HG02763 (cell line): ENCODE results near the gene CLEC18A.
"Not testable (repeated sequence)": the region's sequence is repeated elsewhere in the genome, so short reads cannot be mapped to it uniquely, and the experiment has no call there.

Experiments
- ATAC-seq: cut with Tn5 transposase; IDR thresholded peaks from one replicate; pipeline ENCODE4 v1.9.1; 2021; ENCODE audit warnings: mild to moderate bottlenecking, moderate library complexity; ENCODE audit not compliant: unreplicated experiment

Gene CLEC18A

DNA sequence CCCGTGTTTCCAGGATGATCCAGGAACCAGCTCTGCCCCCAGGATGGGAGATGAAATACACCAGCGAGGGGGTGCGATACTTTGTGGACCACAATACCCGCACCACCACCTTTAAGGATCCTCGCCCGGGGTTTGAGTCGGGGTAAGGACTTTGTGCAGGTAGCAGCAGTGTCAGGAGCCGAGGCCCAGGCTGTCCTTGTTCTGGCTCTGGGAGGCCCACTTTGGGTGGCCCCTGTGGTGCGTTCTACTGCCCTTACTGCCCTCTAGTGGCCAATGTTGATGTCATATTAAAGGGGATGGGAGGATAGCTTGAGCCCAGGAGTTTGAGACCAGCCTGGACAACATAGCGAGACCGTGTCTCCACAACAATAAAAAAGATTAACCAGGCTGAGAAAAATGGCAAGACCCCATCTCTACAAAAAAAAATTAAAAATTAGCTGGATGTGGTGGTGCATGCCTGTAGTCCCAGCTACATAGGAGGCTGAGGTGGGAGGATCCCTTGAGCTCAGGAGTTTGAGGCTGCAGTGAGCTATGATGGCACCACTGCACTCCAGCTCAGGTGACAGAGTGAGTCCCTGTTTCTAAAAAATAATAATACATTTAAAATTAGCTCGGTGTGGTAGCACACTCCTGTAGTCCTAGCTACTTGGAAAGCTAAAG lies 20.9 kb upstream of the CLEC18A start:
- ATAC-seq, result no peak

DNA sequence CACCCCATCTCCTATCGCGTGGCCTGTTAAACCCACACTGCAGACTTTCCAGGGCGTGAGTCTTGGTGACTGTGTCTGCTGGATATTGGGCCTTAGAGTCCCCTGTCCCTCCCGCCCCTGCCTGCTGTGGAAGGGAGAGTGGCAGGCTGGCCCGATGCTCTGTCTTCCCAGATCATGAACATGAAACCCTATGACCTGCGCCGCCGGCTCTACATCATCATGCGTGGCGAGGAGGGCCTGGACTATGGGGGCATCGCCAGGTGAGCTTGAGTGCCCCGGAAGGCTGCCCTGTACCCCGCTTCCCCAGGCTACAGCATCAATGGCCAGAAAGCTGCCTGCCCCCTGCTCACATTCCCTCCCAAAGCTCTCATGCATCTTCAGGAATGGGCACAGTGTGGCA lies 19.5 kb upstream of the CLEC18A start:
- ATAC-seq, result no peak

DNA sequence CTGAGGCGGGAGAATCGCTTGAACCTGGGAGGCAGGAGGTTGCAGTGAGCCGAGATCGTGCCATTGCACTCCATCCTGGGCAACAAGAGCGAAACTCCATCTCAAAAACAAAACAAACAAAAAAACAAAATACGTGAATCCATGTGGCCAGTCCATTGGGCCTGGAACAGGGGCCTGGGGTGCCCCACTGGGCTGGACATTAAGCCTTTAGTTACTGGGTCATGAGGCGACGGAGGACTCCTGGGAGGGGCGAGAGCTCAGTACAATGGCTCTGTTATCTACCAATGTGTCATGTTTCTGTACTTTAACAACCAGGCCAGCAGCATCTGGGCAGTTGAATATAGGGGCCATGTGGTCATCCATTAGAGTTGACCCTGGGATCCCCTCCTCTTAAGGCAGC lies 18.9 kb upstream of the CLEC18A start:
- no peak for ATAC-seq

DNA sequence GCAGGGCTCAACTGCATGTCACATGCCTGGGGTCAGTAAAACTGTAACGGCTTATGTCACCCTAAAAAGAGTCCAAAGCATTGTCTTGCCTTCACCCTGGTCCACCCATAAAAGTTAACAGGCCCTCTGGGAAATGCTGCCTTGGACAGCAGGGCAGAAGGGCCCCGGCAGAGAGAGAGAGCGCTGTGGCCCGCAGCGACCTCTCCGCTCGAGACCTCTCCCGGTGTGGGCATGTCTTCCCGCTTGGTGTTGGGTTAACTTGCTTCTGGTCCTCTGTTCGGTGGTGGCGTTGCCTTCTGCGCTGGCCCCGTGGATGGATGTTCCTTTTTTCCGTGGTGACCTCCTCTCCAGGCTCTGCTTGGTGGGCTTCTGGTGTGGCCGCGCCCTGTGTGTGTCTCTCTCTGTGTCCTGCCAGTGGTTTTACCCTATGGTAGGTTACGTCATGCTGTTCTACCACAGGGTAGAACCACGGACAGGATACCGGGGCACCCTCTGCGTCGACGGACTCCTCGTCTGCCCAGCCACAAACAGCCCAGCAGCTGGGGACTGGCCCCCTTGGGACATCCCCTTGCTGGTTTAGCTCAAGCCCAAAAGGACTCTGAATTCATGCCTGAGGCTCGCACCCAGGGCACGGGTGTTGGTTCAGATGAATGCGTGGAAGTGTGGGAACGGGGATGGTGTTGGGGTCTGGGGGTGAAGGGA lies 18.3 kb upstream of the CLEC18A start:
- no peak for ATAC-seq

DNA sequence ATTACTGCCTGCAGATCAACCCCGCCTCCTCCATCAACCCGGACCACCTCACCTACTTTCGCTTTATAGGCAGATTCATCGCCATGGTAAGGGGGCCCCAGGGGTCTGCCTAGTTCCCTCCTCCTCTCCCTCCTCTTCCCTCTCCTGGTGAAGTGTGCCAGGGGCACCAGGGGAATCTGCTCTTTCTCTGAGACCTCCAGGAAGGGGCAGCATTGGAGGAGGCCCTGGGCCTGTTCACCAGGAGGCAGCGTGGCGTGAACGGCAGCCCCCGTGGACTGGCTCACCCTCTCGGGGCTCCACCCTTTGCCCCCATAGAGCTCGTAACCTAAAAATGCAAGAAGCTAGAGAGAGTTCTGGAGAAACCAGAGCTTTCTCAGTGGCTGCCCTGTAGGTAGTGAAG lies 17.1 kb upstream of the CLEC18A start:
- no peak for ATAC-seq

DNA sequence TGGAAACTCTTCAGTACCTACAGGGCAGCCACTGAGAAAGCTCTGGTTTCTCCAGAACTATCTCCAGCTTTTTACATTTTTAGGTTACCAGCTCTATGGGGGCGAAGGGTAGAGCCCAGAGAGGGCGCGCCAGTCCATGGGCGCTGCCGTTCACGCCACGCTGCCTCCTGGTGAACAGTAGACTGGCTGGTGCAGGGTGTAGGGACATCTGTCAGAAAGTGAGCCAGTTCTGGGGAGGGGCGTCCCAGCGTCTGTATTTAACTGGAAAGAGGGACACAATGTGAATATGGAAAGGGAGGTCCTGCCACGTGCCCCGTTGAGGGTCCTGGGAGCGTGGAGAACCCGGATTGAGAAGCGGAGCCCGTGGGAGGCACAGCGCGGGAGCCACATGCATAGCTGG lies 16.4 kb upstream of the CLEC18A start:
- no peak for ATAC-seq

DNA sequence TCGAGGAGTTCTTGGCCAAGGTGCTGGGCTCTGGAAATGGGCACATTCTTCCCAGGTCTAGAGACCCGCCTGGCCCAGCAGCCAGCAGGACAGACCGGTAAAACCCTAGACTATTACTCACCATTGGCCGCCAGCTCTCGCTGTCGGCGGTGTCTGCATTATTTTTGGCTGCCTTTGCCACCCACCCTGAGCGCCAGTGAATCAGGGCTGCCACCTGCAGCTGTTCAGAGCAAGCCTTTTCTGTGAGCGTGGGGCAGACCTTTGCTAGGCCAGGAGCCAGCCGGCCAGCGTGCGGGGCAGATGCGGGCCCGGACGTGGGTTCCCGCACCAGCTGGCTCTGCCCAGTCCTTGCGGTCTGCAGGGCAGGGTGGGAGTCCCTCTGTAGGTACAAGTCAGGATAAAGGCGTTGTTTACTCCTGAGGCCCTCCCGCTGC lies 15.8 kb upstream of the CLEC18A start:
- no peak for ATAC-seq

DNA sequence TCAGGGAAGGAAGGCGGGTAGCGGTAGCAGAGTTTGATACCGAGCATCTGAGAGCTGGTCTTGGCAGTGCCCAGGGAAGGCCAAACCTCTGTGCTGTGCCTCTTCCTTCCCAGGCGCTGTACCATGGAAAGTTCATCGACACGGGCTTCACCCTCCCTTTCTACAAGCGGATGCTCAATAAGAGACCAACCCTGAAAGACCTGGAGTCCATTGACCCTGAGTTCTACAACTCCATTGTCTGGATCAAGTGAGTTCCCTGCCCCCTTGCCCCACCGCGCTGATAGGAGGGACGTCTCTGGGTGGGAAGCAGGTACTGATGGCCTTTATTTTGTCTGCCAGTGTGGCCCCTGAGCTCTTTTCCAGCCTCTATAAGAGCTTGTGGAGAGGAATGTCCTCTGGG lies 15.4 kb upstream of the CLEC18A start:
- ATAC-seq, result no peak

DNA sequence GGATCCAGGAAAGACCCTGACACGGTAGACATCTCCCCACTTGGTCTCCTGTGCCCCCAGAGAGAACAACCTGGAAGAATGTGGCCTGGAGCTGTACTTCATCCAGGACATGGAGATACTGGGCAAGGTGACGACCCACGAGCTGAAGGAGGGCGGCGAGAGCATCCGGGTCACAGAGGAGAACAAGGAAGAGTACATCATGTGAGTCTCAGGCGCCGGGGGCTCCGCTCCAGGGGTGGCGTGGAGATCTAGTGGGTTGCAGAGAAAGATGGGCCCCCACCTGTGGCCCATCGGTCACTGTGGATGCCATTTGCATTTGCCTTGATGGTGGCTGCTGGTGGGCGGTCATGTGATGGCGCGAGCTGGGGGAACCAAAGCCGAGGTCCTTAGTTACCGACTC lies 14.9 kb upstream of the CLEC18A start:
- ATAC-seq, result no peak

DNA sequence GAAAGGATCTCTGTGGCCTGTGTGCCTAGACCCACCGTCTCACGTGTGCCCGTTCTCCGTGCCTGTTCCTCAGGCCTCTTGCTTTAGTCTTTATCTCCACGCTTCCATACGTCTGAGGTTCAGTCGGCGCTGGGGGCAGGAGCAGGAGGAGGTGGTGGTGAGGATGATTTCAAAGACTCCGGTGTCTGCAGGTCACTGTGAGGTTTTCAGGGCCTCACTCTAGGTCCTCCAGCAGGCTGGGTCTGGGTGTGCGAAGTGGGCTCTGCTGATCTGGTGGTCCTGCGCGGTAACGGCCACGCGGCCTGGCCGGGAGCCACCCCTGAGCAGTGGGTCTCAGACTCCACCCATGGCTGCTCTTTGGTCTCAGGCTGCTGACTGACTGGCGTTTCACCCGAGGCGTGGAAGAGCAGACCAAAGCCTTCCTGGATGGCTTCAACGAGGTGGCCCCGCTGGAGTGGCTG lies 14.4 kb upstream of the CLEC18A start:
- no peak for ATAC-seq

DNA sequence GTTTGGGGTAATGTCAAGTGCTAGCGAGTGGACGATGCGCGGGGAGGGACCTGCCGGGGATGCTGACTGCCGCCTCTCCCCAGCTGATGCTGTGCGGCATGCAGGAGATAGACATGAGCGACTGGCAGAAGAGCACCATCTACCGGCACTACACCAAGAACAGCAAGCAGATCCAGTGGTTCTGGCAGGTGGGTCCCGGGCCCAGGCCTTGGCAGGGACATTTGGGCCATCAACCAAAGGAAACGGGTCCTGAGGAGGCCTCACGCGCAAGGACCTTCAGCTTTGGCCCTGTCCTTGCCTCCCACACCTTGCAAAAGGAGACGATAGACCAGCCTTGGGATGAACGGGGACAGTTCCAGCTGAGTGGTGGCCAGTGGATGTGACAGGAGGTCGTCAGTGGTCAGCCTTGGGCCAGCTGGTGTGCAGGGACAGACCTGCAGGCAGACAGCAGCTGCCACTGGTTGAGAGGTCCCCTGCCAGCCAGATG lies 13.6 kb upstream of the CLEC18A start:
- no peak for ATAC-seq

DNA sequence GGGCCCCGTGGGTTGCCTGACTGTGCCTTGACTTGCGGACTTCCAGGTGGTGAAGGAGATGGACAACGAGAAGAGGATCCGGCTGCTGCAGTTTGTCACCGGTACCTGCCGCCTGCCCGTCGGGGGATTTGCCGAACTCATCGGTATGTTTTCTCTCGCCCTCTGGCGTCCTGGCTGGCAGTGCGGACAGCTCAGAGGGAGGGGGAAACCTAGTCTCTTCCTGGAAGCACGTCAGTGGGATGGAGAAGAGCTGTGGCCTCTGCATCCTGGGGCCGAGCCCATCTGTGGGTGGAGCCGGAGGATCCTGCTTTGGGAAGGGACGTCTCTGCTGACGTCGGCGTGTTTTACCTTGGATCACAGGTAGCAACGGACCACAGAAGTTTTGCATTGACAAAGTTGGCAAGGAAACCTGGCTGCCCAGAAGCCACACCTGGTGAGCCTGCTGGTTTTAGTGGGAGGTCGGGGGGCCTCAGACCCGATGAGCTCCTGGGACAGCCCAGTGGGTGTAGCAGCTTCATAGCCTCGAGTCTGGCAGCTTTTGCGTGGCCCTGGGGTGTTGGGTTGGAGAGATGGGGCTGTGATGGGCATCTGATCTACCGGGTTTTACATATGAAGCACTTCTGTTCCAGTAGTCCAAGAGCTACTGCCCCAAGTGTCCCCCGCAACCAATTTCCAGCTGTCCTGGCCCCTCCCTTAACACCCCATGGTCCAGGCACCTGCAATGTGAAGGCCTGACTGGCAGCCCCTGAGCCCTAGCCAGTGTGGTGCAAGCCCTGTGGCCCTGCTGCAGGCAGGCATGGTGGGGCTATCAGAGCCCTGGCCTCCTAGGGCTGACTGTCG lies 11.9 kb upstream of the CLEC18A start:
- no peak for ATAC-seq

DNA sequence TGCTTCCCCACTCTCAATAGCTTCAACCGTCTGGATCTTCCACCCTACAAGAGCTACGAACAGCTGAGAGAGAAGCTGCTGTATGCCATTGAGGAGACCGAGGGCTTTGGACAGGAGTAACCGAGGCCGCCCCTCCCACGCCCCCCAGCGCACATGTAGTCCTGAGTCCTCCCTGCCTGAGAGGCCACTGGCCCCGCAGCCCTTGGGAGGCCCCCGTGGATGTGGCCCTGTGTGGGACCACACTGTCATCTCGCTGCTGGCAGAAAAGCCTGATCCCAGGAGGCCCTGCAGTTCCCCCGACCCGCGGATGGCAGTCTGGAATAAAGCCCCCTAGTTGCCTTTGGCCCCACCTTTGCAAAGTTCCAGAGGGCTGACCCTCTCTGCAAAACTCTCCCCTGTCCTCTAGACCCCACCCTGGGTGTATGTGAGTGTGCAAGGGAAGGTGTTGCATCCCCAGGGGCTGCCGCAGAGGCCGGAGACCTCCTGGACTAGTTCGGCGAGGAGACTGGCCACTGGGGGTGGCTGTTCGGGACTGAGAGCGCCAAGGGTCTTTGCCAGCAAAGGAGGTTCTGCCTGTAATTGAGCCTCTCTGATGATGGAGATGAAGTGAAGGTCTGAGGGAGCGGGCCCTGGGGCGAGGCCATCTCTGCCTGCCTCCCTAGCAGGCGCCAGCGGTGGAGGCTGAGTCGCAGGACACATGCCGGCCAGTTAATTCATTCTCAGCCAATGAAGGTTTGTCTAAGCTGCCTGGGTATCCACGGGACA lies 11.1 kb upstream of the CLEC18A start:
- ATAC-seq, result no peak

DNA sequence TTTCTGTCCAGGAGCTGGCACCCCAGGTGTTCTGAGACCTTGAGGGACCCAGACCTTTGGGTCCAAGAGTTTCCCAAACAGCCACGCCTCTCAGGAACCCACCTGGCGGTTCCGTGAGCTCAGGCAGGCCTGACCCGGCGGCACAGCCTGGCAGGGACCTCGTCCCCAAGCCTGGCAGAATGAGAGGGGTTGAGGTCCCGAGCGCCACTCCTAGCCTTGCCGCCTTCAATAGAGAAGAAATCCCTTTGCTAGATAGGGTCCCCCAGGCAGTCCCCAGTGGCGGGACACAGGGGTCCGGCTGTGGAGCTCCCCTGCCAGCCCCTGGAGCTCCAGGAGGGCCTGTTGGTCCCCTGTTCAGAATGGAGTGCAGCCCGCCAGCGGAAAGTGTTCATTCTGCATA lies 10.5 kb upstream of the CLEC18A start:
- ATAC-seq, result no peak

DNA sequence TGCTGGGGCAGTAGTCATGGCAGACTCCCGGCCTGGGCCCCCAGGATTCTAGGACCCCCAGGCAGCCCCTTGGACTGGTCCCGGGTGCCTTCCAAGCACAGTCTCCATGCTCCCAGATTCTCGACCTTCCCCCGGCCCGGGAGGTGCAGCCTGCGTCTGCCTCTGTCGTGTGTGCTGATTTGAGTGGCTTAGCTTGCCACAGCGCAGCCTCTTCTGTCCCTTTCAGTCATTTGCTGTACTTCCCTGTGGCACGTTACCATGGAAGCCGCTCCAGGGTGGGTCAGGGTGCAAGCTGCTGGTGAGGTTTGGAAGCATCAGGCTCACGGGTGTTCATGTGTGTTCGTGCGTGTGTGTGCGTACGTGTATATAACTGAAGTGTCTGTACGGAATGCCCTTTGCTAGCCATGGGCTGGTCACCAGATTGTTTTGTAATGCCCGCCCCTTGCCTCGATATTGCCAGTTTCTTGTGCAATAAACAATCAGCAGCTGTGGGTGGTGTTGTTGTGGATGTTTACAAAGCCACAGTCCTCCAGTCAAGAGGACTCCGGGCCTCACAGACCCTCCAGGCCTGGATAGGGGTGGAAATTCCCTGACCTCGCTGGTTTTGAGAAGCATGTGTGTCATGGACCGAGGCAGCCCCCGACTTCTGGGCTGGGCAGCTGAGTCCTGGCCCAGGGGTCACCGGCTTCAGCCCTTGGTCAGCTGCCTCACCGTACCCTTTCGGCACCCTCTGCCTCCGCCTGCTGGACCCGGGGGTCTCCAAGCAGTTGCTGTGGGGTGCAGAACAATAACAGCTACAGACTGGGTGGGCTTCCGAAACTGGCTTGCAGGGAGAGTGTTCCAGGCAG lies 9.7 kb upstream of the CLEC18A start:
- ATAC-seq, result no peak

DNA sequence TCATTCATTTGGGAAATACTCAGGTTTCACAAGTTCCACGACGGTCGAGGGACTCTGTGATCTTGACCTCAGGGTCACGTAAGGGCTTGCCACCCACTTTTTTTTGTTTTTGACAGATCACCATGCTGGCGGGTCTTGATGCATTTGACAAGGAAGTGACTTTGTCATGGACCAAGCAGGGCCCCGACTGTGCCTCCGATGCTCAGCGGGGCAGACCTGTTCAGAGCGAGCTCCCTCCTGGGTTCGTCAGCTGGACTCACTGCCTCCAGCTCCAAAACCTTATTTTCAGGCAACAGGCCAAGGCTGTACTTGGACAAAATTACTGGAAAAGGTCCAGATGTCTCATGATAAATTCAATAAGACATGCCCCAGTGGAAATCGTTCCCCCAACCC lies 9.0 kb upstream of the CLEC18A start:
- no peak for ATAC-seq

DNA sequence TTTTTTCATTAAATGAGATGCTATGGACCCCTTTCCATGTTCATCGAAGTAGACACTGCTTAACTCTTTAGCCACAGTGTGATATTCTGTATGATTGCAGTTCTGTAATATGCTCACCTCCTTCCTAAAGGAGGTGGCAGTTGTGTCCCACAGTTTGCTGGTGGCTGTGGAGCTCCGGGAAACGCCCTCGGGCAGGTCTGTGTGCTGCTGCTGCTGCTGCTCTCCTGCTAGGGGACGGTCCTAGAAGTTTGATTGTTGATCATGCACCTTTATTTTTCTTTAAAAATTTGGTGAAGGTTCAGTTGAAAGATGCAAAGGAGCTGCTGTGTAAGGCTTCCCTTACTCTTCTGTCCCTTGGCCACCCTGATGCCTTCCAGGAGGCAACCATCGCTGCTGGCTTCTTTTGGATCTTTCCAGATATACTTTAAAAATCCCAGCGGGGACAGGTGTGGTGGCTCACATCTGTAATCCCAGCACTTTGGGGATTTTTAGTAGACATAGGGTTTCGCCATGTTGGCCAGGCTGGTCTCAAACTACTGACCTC lies 8.4 kb upstream of the CLEC18A start:
- no peak for ATAC-seq

DNA sequence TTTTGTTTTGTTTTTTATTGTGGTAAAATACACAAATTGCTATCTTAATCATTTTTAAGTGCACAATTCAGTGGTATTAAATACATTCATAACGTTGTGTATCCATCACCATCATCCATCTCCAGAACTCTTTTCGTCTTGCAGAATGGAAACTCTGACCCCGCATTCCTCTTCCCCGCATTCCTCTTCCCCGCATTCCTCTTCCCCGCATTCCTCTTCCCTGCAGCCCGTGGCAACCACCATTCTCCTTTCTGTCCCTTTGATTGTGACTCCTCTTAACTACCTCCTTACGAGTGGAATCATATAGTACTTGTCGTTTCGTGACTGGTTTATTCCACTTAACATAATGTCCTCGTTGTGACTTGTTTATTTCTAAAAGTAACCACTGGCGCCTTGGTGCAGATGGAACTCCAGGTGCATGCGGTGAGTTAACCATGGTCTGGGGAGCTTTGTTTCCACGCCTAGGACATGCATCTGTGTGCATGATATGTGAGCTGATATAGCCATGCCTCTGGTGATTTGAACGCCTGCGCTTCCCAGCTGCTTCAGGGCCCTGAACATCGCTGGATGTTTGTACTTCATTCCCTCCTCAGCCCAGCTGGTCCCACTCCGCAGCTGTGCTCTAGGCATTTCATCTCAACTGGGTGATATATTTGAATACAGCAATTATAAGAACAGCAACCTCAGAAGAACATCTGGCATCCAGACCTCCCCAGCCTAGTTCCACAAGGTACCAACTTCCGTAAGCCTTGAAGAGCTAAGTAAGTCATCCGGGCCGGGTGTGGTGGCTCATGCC lies 7.7 kb upstream of the CLEC18A start:
- not testable (repeated sequence) for ATAC-seq

DNA sequence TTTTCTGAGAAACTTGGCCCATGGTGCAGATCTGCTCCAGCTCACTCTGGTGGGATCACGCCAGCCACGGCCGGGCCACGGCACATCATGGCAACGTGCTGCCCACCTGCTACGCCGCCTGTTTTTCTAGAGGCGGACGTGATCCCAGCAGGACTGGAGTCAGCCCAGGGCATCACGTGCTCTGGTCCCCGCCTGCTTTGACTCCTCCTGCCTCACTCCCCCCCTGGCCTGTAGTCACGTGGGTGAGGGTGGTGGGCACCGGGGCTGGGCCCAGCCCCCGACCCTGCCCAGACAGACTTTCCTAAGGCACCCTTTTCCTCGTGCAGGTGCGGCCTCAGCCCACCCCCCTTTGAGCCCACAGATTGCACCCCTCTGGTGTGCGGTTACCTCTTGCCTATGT lies 723 bp upstream of the CLEC18A start:
- not testable (repeated sequence) for ATAC-seq
